Adrenal gland (tissue), 5 donors: ENCODE results near the gene SLC25A28.

Experiments used
- POLR2A ChIP-seq, 2 donors: fragments of 450-650 bp; IDR thresholded peaks; one replicate each; pipeline ENCODE4 v1.6.1; 2017; ENCODE audit warnings: antibody characterized with exemption in 2 of 2, mild to moderate bottlenecking in 2 of 2, moderate library complexity in 1 of 2
- TF ChIP-seq, protein P1 (sequence below), 6 experiments: fragments of 450-650 bp in 4 of 6; fragments of 200-600 bp in 2 of 6; sonication (generic) in 1 of 6; IDR thresholded peaks; 1 replicate in 5 of 6; 2 replicates in 1 of 6; pipeline versions ENCODE4 v1.5.1 to v1.8.0; 2016 to 2021; ENCODE audit warnings: antibody characterized with exemption in 6 of 6, mild to moderate bottlenecking in 2 of 6, moderate library complexity in 1 of 6
- donor health status: DM: no; HTN: no; CAD: no.

DNA sequence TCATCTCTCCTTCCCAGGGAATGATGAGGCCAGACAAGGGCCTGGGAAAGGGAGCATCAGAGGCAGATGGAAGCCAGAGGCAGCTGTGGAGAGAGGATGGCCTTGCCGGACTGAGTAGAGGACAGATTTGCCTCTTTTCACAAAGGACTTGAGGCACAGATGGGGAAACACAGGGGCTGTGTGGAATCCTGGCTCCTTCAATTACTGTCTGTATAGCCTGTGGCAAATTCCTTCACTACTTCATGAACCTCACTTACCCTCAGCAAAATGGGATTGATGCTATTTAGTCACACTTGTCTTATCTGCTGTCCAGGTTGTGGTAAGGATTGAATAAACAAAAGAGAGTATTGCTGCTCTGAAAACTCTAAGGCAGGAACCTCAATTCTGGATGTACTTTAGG lies 40.3 kb downstream of the SLC25A28 start:
- no peak for TF ChIP-seq POLR2A (IDR thresholded peaks at IDR 0.05)
- TF ChIP-seq, protein P1, sequence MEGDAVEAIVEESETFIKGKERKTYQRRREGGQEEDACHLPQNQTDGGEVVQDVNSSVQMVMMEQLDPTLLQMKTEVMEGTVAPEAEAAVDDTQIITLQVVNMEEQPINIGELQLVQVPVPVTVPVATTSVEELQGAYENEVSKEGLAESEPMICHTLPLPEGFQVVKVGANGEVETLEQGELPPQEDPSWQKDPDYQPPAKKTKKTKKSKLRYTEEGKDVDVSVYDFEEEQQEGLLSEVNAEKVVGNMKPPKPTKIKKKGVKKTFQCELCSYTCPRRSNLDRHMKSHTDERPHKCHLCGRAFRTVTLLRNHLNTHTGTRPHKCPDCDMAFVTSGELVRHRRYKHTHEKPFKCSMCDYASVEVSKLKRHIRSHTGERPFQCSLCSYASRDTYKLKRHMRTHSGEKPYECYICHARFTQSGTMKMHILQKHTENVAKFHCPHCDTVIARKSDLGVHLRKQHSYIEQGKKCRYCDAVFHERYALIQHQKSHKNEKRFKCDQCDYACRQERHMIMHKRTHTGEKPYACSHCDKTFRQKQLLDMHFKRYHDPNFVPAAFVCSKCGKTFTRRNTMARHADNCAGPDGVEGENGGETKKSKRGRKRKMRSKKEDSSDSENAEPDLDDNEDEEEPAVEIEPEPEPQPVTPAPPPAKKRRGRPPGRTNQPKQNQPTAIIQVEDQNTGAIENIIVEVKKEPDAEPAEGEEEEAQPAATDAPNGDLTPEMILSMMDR (IDR thresholded peaks at IDR 0.05): no peak
